ENCODE data around the gene GPR78.

The GPR78 gene

GRCh38 chr4:8600266-8600665 is 20.1 kb downstream of the GPR78 start:
- no peak for DNase-seq (ENCODE audit: low read depth)

- DNase-seq (ENCODE audit: low read depth): no peak
Observed at GRCh38 chr4:8600686-8601085, 20.5 kb downstream of the GPR78 start.

GRCh38 chr4:8601086-8601485 is 20.9 kb downstream of the GPR78 start:
- DNase-seq (ENCODE audit: low read depth): no peak

- no peak for DNase-seq (ENCODE audit: low read depth)
Observed at GRCh38 chr4:8601556-8601955, 21.4 kb downstream of the GPR78 start.

GRCh38 chr4:8602686-8603430 is 22.7 kb downstream of the GPR78 start:
- DNase-seq (ENCODE audit: low read depth): no peak

- no peak for DNase-seq (ENCODE audit: low read depth)
Observed at GRCh38 chr4:8603931-8604330, 23.7 kb downstream of the GPR78 start.

- no peak for DNase-seq (ENCODE audit: low read depth)
Observed at GRCh38 chr4:8605289-8605688, 25.1 kb downstream of the GPR78 start.

- DNase-seq (ENCODE audit: low read depth): no peak
Observed at GRCh38 chr4:8606476-8606875, 26.3 kb downstream of the GPR78 start.

- no peak for DNase-seq (ENCODE audit: low read depth)
Observed at GRCh38 chr4:8606966-8607365, 26.8 kb downstream of the GPR78 start.

GRCh38 chr4:8607603-8608481 is 27.6 kb downstream of the GPR78 start:
- DNase-seq (ENCODE audit: low read depth): no peak

GRCh38 chr4:8608714-8609391 is 28.7 kb downstream of the GPR78 start:
- no peak for DNase-seq (ENCODE audit: low read depth)

- DNase-seq (ENCODE audit: low read depth): no peak
Observed at GRCh38 chr4:8609406-8609805, 29.2 kb downstream of the GPR78 start.

GRCh38 chr4:8609824-8610350 is 29.7 kb downstream of the GPR78 start:
- no peak for DNase-seq (ENCODE audit: low read depth)

- no peak for DNase-seq (ENCODE audit: low read depth)
Observed at GRCh38 chr4:8610858-8611616, 30.8 kb downstream of the GPR78 start.

- no peak for DNase-seq (ENCODE audit: low read depth)
Observed at GRCh38 chr4:8612646-8613045, 32.5 kb downstream of the GPR78 start.

- DNase-seq (ENCODE audit: low read depth): no peak
Observed at GRCh38 chr4:8613421-8614364, 33.5 kb downstream of the GPR78 start.

GRCh38 chr4:8614365-8615193 is 34.4 kb downstream of the GPR78 start:
- DNase-seq (ENCODE audit: low read depth): no peak

- DNase-seq (ENCODE audit: low read depth): no peak
Observed at GRCh38 chr4:8615366-8615765, 35.2 kb downstream of the GPR78 start.

GRCh38 chr4:8615921-8616787 is 36.0 kb downstream of the GPR78 start:
- DNase-seq (ENCODE audit: low read depth): no peak
